Mesothelial cell of epicardium (in vitro differentiated cells): ENCODE data around the gene LEPROT. TPM values are rescaled to one million over a fixed set of nuclear protein-coding genes. Genes with fewer than 3 reads are reported as not detected.
A peak's percentile ranks its signal among the peaks of the same experiment; 100 is the strongest.

Source experiments
- DNase-seq, 2 experiments: peaks; one replicate each; pipeline ENCODE4 v3.0.0; 2021; ENCODE audit warnings: low spot score in 2 of 2; ENCODE audit not compliant: unreplicated experiment in 2 of 2
- H3K27ac Mint-ChIP-seq: 2 replicates; pipeline ENCODE4 v1.8.0; 2021; ENCODE audit warnings: mixed read lengths
- H3K27me3 Mint-ChIP-seq: 2 replicates; pipeline ENCODE4 v1.8.0; 2021; ENCODE audit warnings: low read depth, mixed read lengths
- H3K36me3 Mint-ChIP-seq: 2 replicates; pipeline ENCODE4 v1.8.0; 2021; ENCODE audit warnings: mixed read lengths
- H3K4me1 Mint-ChIP-seq: 2 replicates; pipeline ENCODE4 v1.8.0; 2021; ENCODE audit warnings: mixed read lengths
- H3K4me3 Mint-ChIP-seq: 2 replicates; pipeline ENCODE4 v1.8.0; 2021; ENCODE audit warnings: mild to moderate bottlenecking, moderate library complexity, mixed read lengths
- H3K9me3 Mint-ChIP-seq: 2 replicates; pipeline ENCODE4 v1.8.0; 2021; ENCODE audit warnings: mixed read lengths
- CTCF ChIP-seq: fragments of 200-600 bp; sonication (generic); IDR thresholded peaks from one replicate; pipeline ENCODE4 v1.5.0; 2021; ENCODE audit warnings: antibody characterized with exemption; ENCODE audit not compliant: unreplicated experiment
- total RNA-seq: library from RNA; stranded (reverse); gene quantifications from 3 replicates; pipeline ENCODE4 v1.2.1, GENCODE V29; 2021

The LEPROT gene
- total RNA-seq, 1 donor from 2014 or later = 65.7 TPM

GRCh38 chr1:65414538-65414937 is 5.9 kb upstream of the LEPROT start:
- Mint-ChIP-seq H3K36me3 (peaks cover 17% of the 10 kb centered on the region), H3K27me3 (no peaks in the 10 kb centered on the region), H3K4me3 (no peak overlapping the region), H3K27ac (peak overlapping the region; percentile 47), H3K9me3 (no peaks in the 10 kb centered on the region), H3K4me1 (peaks cover 41% of the 10 kb centered on the region)
- DNase-seq = no peak
- TF ChIP-seq CTCF = no peak

GRCh38 chr1:65416767-65417166 is 3.7 kb upstream of the LEPROT start:
- no peak for DNase-seq
- H3K4me3 Mint-ChIP-seq = no peak overlapping the region
- TF ChIP-seq CTCF = no peak
- H3K36me3 Mint-ChIP-seq = peaks cover 6% of the 10 kb centered on the region
- no peak overlapping the region for H3K27ac Mint-ChIP-seq
- H3K27me3 Mint-ChIP-seq = no peaks in the 10 kb centered on the region
- H3K4me1 Mint-ChIP-seq = peaks cover 44% of the 10 kb centered on the region
- H3K9me3 Mint-ChIP-seq = no peaks in the 10 kb centered on the region

GRCh38 chr1:65417729-65418128 is 2.7 kb upstream of the LEPROT start:
- DNase-seq = no peak
- peaks cover 44% of the 10 kb centered on the region for H3K4me1 Mint-ChIP-seq

GRCh38 chr1:65418522-65419185 is 1.8 kb upstream of the LEPROT start:
- TF ChIP-seq CTCF = no peak
- H3K36me3 Mint-ChIP-seq = no peaks in the 10 kb centered on the region
- H3K27ac Mint-ChIP-seq = peak overlapping the region; percentile 94
- H3K4me1 Mint-ChIP-seq = peaks cover 44% of the 10 kb centered on the region
- H3K27me3 Mint-ChIP-seq = no peaks in the 10 kb centered on the region
- no peak overlapping the region for H3K4me3 Mint-ChIP-seq
- no peak for DNase-seq
- H3K9me3 Mint-ChIP-seq = no peaks in the 10 kb centered on the region

More at GRCh38 chr1:65417729-65418128, 2.7 kb upstream of the LEPROT start:
- TF ChIP-seq CTCF = no peak
- peak overlapping the region; percentile 94 for H3K27ac Mint-ChIP-seq
- no peaks in the 10 kb centered on the region for H3K27me3 Mint-ChIP-seq
- H3K4me3 Mint-ChIP-seq = no peak overlapping the region
- H3K9me3 Mint-ChIP-seq = no peaks in the 10 kb centered on the region
- no peaks in the 10 kb centered on the region for H3K36me3 Mint-ChIP-seq

GRCh38 chr1:65419681-65420589 is 533 bp upstream of the LEPROT start:
- H3K36me3 Mint-ChIP-seq = peaks cover 4% of the 10 kb centered on the region
- no peak overlapping the region for H3K4me3 Mint-ChIP-seq
- no peaks in the 10 kb centered on the region for H3K9me3 Mint-ChIP-seq
- H3K4me1 Mint-ChIP-seq = peaks cover 40% of the 10 kb centered on the region
- DNase-seq = peak; percentile 97 to 99
- H3K27ac Mint-ChIP-seq = peak overlapping the region; percentile 99
- H3K27me3 Mint-ChIP-seq = no peaks in the 10 kb centered on the region
- TF ChIP-seq CTCF = no peak
